ENCODE measurements around the gene MYL12A.

DNA sequence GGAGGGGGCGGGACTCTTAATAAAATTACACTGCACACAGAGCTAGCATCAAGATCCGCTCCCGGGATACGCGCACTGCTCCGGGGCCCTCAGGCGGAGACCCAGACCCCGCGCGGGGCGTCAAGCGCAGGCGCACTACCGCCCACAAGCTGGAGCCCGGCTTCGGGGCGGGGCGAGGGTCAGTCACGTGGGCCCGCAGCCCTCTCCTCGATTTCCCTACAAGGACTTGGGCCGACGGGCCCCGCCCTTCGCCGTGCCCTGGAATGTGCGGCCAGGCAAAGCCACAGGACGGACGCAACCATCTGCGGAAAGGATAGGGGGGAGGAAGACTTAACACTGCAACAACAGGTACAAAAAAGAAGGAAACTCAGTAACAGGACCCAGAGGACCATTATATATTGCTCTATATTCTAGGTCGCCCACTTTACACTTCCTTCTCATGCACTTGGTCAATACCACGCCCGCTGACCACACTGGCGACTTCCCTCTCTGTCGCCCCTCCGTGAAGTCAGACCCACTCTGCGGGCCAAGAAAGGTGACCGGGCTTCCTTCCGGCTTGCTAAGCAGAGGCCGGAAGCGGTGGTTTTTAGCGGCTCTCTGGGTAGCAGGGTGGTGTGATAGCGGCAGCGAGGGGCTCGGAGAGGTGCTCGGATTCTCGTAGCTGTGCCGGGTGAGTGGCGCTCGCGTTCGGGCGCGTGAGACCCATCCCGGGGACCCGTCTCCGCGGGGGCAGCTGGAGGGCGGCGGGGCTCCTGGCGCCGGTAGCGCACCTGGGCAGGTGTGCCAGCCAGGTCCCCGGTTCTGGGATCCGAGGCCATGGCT lies at the start of gene MYL12A:
- no peak for TF ChIP-seq EZH2phosphoT487 (IDR thresholded peaks at IDR 0.05; ENCODE audit: low read depth, severe bottlenecking, unreplicated experiment)
- TF ChIP-seq, protein P1, sequence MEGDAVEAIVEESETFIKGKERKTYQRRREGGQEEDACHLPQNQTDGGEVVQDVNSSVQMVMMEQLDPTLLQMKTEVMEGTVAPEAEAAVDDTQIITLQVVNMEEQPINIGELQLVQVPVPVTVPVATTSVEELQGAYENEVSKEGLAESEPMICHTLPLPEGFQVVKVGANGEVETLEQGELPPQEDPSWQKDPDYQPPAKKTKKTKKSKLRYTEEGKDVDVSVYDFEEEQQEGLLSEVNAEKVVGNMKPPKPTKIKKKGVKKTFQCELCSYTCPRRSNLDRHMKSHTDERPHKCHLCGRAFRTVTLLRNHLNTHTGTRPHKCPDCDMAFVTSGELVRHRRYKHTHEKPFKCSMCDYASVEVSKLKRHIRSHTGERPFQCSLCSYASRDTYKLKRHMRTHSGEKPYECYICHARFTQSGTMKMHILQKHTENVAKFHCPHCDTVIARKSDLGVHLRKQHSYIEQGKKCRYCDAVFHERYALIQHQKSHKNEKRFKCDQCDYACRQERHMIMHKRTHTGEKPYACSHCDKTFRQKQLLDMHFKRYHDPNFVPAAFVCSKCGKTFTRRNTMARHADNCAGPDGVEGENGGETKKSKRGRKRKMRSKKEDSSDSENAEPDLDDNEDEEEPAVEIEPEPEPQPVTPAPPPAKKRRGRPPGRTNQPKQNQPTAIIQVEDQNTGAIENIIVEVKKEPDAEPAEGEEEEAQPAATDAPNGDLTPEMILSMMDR (IDR thresholded peaks at IDR 0.05; ENCODE audit: poor library complexity) = no peak
- TF ChIP-seq EZH2 (IDR thresholded peaks at IDR 0.05; ENCODE audit: borderline replicate concordance) = no peak
